ENCODE measurements around the gene ISL2. TPM values are rescaled to one million over a fixed set of nuclear protein-coding genes. Genes with fewer than 3 reads are reported as not detected.

ISL2 gene
- total and polyA plus RNA-seq, 2 of the 13 experiments (the other 11 are each of a cell fraction or from before 2014, with no cell fraction given): 4.3 to 5.1 TPM

- TF ChIP-seq DDIT3 (CRISPR knock-in tag; IDR thresholded peaks at IDR 0.05) (no peak), ATRX (CRISPR knock-in tag; IDR thresholded peaks at IDR 0.05; ENCODE audit: borderline replicate concordance) (no peak), ZNF12 (CRISPR knock-in tag; IDR thresholded peaks at IDR 0.05) (no peak), MED1 (CRISPR knock-in tag; IDR thresholded peaks at IDR 0.05) (peak; percentile 77), NR0B2 (CRISPR knock-in tag; IDR thresholded peaks at IDR 0.05) (no peak), PAXIP1 (CRISPR knock-in tag; conservative IDR thresholded peaks at IDR 0.05) (peak; percentile 46), RBM22 (optimal IDR thresholded peaks at IDR 0.05; ENCODE audit: low read length) (no peak), STAT5B (CRISPR knock-in tag; IDR thresholded peaks at IDR 0.05) (no peak), ZNF644 (CRISPR knock-in tag; IDR thresholded peaks at IDR 0.05; ENCODE audit: low read depth) (no peak), CREBL2 (CRISPR knock-in tag; IDR thresholded peaks at IDR 0.05; ENCODE audit: borderline replicate concordance) (no peak), SP2 (CRISPR knock-in tag; IDR thresholded peaks at IDR 0.05) (peak; percentile 70), ZBTB46 (CRISPR knock-in tag; IDR thresholded peaks at IDR 0.05; ENCODE audit: borderline replicate concordance) (no peak), FOXO4 (CRISPR knock-in tag; conservative IDR thresholded peaks at IDR 0.05) (no peak), GPN1 (CRISPR knock-in tag; IDR thresholded peaks at IDR 0.05; ENCODE audit: borderline replicate concordance) (no peak), ZNF552 (CRISPR knock-in tag; IDR thresholded peaks at IDR 0.05; ENCODE audit: borderline replicate concordance) (no peak), ZNF468 (CRISPR knock-in tag; IDR thresholded peaks at IDR 0.05) (no peak), NFIB (CRISPR knock-in tag; IDR thresholded peaks at IDR 0.05; ENCODE audit: borderline replicate concordance) (no peak)
These were observed at the start of gene ISL2 (continued) for GRCh38 chr15:76336254-76337058.
